Astrocyte of the spinal cord (primary cell): Measurements from ENCODE around the gene TSBP1.

Source experiments
- DNase-seq: peaks from one replicate; pipeline ENCODE4 v3.0.0; 2011; ENCODE audit warnings: low read depth, low spot score
- H3K4me3 ChIP-seq: 2 replicates; pipeline ENCODE4 v1.5.1; 2011; ENCODE audit warnings: low read depth, mild to moderate bottlenecking, low read length, moderate library complexity
- CTCF ChIP-seq: IDR thresholded peaks from 2 replicates; pipeline ENCODE4 v1.5.1; 2012; ENCODE audit warnings: low read depth, mild to moderate bottlenecking, low read length, inconsistent platforms
- in situ Hi-C: cut with HindIII; loops from 2 replicates; pipeline ENCODE4 v1.10.0; 2017; ENCODE audit warnings: low sequenced_read_pairs

The TSBP1 gene

GRCh38 chr6:32396028-32396427 lies 24.3 kb upstream of the TSBP1 start:
- no peak for TF ChIP-seq CTCF
- H3K4me3 ChIP-seq, result no peak overlapping the region
- no peak for DNase-seq
- in situ Hi-C loops, result no loop called here

- TF ChIP-seq CTCF, result no peak
- in situ Hi-C loops, result no loop called here
- H3K4me3 ChIP-seq, result no peak overlapping the region
- DNase-seq, result no peak
Measured at GRCh38 chr6:32393665-32394420, 22.1 kb upstream of the TSBP1 start.

- in situ Hi-C loops, result no loop called here
- DNase-seq, result no peak
- TF ChIP-seq CTCF, result no peak
- H3K4me3 ChIP-seq, result no peak overlapping the region
Measured at GRCh38 chr6:32391505-32391904, 19.8 kb upstream of the TSBP1 start.

GRCh38 chr6:32387589-32388340 lies 16.1 kb upstream of the TSBP1 start:
- TF ChIP-seq CTCF, result no peak
- H3K4me3 ChIP-seq, result no peak overlapping the region
- in situ Hi-C loops, result no loop called here
- no peak for DNase-seq

- H3K4me3 ChIP-seq, result no peak overlapping the region
- DNase-seq, result no peak
- in situ Hi-C loops, result no loop called here
- no peak for TF ChIP-seq CTCF
Measured at GRCh38 chr6:32386040-32386439, 14.3 kb upstream of the TSBP1 start.

GRCh38 chr6:32382757-32383420 lies 11.2 kb upstream of the TSBP1 start:
- no peak for DNase-seq
- TF ChIP-seq CTCF, result no peak
- H3K4me3 ChIP-seq, result no peak overlapping the region
- in situ Hi-C loops, result no loop called here
